Measurements from ENCODE around the gene HMX2. TPM values are rescaled to one million over a fixed set of nuclear protein-coding genes. Genes with fewer than 3 reads are reported as not detected.

The HMX2 gene, protein sequence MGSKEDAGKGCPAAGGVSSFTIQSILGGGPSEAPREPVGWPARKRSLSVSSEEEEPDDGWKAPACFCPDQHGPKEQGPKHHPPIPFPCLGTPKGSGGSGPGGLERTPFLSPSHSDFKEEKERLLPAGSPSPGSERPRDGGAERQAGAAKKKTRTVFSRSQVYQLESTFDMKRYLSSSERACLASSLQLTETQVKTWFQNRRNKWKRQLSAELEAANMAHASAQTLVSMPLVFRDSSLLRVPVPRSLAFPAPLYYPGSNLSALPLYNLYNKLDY
- total RNA-seq (2021; fragmentation: NEBNext Ultra II Directional; extraction: Animal tissue kit (Norgen Biotek cat#: 25700)) (1.3 and 2.0 TPM in 2 replicates), polyA plus RNA-seq (2011; rRNA removed) (2.2 and 2.7 TPM in 2 replicates), polyA minus RNA-seq (2011; rRNA and poly(A)+ RNA removed) (0.17 and 0.35 TPM in 2 replicates)
- polyA plus RNA-seq (2011; cell fraction: cytosol; rRNA removed), result 1.1 TPM
- polyA plus RNA-seq (2011; cell fraction: nucleus; rRNA removed), result 0.97 TPM
- 0.64 to 1.5 TPM (median 1.2 TPM) in 4 replicates for polyA plus RNA-seq (2012, experiment 1 of 2)
- polyA plus RNA-seq (2012, experiment 2 of 2), result 1.3 TPM
- polyA plus RNA-seq (2013, experiment 1 of 2), result 5.4 TPM
- 5.4 TPM for polyA plus RNA-seq (2013, experiment 2 of 2)
- polyA minus RNA-seq (2011; cell fraction: cytosol; rRNA and poly(A)+ RNA removed), result 1.8 TPM
- 0.90 TPM for polyA minus RNA-seq (2011; cell fraction: nucleus; rRNA and poly(A)+ RNA removed)
- long read RNA-seq, experiment 1, partial matches to known transcripts, result 1 of 3 reads
- long read RNA-seq, experiment 1, other reads (novel, unspliced or antisense), result 0 of 3 reads
- long read RNA-seq, experiment 2, result 0 reads

GRCh38 chr10:123147635-123148413 lies at the start of gene HMX2:
Gene HMX2 (plus strand): TSS chr10:123148136. CDS start chr10:123148379, 243 bp downstream.
- Histone ChIP-seq H2AK5ac (ENCODE audit: low read depth, low read length) (no peak within 1 kb of the TSS), H3K4ac (replicated peaks; ENCODE audit: insufficient read length, low read depth, low read length) (no peak within 1 kb of the TSS), H3K23me2 (ENCODE audit: low read depth, low read length) (peaks cover 19% of the 10 kb centered on the region), H4K5ac (ENCODE audit: insufficient read length, low read depth, low read length) (no peak within 1 kb of the TSS), H3K79me2 (ENCODE audit: control insufficient read depth in 1 of 2, insufficient read depth in 2 of 2, low read length in 2 of 2) (no peaks in the 10 kb centered on the region), H3K9me3 (ENCODE audit: insufficient read depth in 2 of 2, low read depth in 1 of 2, low read length in 1 of 2) (no peaks in the 10 kb centered on the region), H2BK20ac (ENCODE audit: low read length) (peak within 1 kb of the TSS; percentile 32; the same call in 1 of the 2 replicates), H2BK12ac (ENCODE audit: low read depth, low read length) (peak within 1 kb of the TSS; percentile 84), H3K14ac (ENCODE audit: insufficient read length) (no peak within 1 kb of the TSS), H2BK5ac (ENCODE audit: low read depth, low read length) (no peak within 1 kb of the TSS), H3K23ac (ENCODE audit: insufficient read length) (no peak within 1 kb of the TSS), H3K4me3 (ENCODE audit: extremely low read depth in 1 of 4, insufficient read depth in 2 of 4, low read depth in 3 of 4, low read length in 4 of 4) (peak within 1 kb of the TSS; percentile 17 to 59 (median 34)), H2BK15ac (ENCODE audit: low read length) (peak within 1 kb of the TSS; percentile 6; the same call in 1 of the 2 replicates), H4K91ac (replicated peaks; ENCODE audit: insufficient read length, low read length) (peak within 1 kb of the TSS; percentile 57), H3K9ac (replicated peaks in 1 of 4; ENCODE audit: extremely low read depth in 1 of 4, low read depth in 3 of 4, low read length in 3 of 4) (no peak within 1 kb of the TSS; a peak in 1 of 7 replicates), H2AFZ (ENCODE audit: low read length) (no peak within 1 kb of the TSS), H3K36me3 (ENCODE audit: control insufficient read depth in 2 of 4, insufficient read depth in 4 of 4, low read length in 3 of 4) (no peaks in the 10 kb centered on the region; a peak in 1 of 8 replicates), H3K56ac (replicated peaks; ENCODE audit: insufficient read length, low read depth, low read length) (no peak within 1 kb of the TSS), H4K20me1 (replicated peaks in 1 of 2; ENCODE audit: control insufficient read depth in 1 of 2, insufficient read depth in 2 of 2, low read length in 2 of 2) (peaks cover 4 to 16% of the 10 kb centered on the region in 2 experiments), H4K8ac (ENCODE audit: extremely low read depth, insufficient read depth, low read length) (no peak within 1 kb of the TSS; the same call in 1 of the 2 replicates), H3K4me1 (replicated peaks in 1 of 4; ENCODE audit: control insufficient read depth in 3 of 4, insufficient read depth in 4 of 4, low read length in 3 of 4) (peaks cover 22 to 65% (median 41%) of the 10 kb centered on the region in 4 experiments), H3K27ac (ENCODE audit: low read depth, low read length) (no peak within 1 kb of the TSS), H3K4me2 (ENCODE audit: insufficient read depth in 1 of 2, low read depth in 2 of 2, low read length in 2 of 2) (peak within 1 kb of the TSS; percentile 84 to 86), H3K18ac (ENCODE audit: extremely low read depth, low read length) (peak within 1 kb of the TSS; percentile 97; the same call in 1 of the 2 replicates), H3K79me1 (ENCODE audit: low read depth, low read length) (no peaks in the 10 kb centered on the region), H2BK120ac (replicated peaks; ENCODE audit: low read depth, low read length) (no peak within 1 kb of the TSS), H3K27me3 (replicated peaks in 1 of 4; ENCODE audit: control insufficient read depth in 3 of 4, extremely low read depth in 1 of 4, insufficient read depth in 3 of 4, low read length in 3 of 4) (peaks cover 74 to 97% (median 87%) of the 10 kb centered on the region in 4 experiments)
- 0% methylated on average over 48 of the region's 64 CpGs; no CpG with 5 or more reads in 1 of the 2 experiments for WGBS, 2 experiments (ENCODE audit: extremely low coverage in 1 of 2, insufficient coverage in 1 of 2, insufficient read length in 1 of 2, insufficient replicate concordance in 2 of 2, low coverage in 1 of 2, low lambda C conversion rate in 2 of 2, missing lambda C conversion rate in 1 of 2)
- no peak for FAIRE-seq
- DNase-seq (ENCODE audit: low read depth in 1 of 2, low spot score in 2 of 2), result peak in 1 of 2 experiments; percentile 91
- ChIA-PET POLR2A (ENCODE audit: partially characterized antibody) (interaction anchor here (2.0 to 5.0 kb wide), 3 partner anchors 7 to 14 kb away, joined by 8 to 37 read pairs (median 35); no protein-coding TSS in a partner anchor), CTCF (ENCODE audit: partially characterized antibody) (interaction anchor here (1.2 to 3.5 kb wide), 2 partner anchors 11 to 25 kb away, joined by 3 to 12 read pairs; no protein-coding TSS in a partner anchor)
- no peak for TF ChIP-seq YY1 (IDR thresholded peaks at IDR 0.05; ENCODE audit: low read depth, low read length)
- peak; percentile 40; the same call in 1 of the 2 replicates for TF ChIP-seq RBBP5 (IDR thresholded peaks at IDR 0.05; ENCODE audit: borderline replicate concordance, low read depth, low read length)
- peak in 2 of 3 experiments; percentile 19 to 44; a peak in 3 of 4 replicates for TF ChIP-seq CTCF (IDR thresholded peaks at IDR 0.05; ENCODE audit: control extremely low read depth in 1 of 3, insufficient read depth in 1 of 3, low read depth in 1 of 3, low read length in 3 of 3)
- TF ChIP-seq HDAC2 (IDR thresholded peaks at IDR 0.05; ENCODE audit: borderline replicate concordance in 1 of 2, low read depth in 2 of 2, low read length in 2 of 2), result no peak
